ENCODE measurements around the gene RNF114.
"Not testable (repeated sequence)": the region's sequence is repeated elsewhere in the genome, so short reads cannot be mapped to it uniquely, and the experiment has no call there.

RNF114 gene, protein sequence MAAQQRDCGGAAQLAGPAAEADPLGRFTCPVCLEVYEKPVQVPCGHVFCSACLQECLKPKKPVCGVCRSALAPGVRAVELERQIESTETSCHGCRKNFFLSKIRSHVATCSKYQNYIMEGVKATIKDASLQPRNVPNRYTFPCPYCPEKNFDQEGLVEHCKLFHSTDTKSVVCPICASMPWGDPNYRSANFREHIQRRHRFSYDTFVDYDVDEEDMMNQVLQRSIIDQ

DNA sequence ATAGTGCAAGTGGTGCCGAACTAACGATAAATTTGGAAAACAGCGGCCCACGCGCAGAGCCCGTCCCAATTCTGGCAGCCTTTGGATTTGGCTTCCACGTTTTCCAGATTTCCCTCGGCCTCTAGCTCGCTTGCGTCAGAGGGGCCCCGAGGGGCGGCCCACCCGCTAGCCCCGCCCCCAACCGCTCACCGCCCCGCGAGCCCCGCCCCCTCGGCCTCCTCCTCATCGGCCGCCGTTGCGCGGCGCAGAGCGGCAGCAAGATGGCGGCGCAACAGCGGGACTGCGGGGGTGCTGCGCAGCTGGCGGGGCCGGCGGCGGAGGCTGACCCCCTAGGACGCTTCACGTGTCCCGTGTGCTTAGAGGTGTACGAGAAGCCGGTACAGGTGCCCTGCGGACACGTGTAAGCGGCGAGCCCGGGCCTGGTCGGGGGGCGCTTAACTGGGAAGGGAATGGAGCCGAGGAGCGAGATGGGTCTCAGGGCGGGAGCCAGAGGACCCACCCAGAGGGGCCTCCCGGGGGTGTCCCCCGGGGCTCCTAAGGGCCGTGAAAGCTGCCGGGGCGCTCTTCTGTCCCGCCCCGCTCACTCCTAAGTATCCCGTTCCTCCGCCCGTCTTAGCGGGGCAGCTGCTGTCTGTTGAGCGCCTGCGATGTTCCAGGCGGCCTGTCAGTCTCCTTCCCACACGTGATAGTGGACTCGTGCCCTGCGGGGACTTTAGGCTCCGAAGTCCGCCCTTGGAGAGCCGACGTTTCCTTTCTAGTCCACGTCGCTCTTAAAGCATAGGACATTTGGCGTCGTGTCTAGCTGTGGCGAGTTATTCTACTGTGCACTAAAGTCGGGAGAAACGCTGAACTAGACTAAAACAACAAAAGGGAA is at the start of gene RNF114:
Gene RNF114, plus strand, starts transcription at position 245 of the 874 bp plus-strand sequence. Its CDS starts 16 bp downstream, at position 261.
- DNase-seq, result peak; percentile 76

DNA sequence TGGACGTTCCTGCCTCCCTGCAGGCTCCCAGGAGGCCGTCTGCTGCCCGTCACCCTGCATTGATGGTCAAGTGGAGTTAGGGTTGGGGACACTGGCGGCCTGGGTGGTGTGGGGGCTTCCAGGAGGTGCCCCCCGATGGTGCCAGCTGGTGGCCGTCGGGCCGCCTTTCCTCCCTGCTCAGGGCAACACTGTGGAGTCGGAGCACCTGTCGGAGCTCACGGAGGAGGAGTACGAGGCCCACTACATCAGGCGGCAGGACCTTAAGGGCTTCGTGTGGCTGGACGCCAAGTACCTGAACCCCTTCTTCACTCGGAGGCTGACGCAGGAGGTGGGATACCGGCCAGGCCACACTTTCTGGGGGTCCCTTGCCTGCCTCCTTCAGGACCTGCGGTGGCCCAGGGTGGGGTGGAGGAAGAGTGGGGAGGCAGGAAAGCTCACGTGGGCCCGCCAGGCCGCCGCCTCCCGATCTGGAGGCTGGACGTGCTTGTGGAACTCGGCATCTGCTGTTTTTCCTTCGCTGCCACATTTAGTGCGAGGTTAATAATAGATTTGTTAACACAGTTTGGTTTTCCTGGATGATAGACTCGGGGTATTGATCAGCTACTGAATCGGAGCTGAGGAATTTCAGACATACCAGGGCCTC is 49.5 kb upstream of the RNF114 start:
- no peak for DNase-seq

DNA sequence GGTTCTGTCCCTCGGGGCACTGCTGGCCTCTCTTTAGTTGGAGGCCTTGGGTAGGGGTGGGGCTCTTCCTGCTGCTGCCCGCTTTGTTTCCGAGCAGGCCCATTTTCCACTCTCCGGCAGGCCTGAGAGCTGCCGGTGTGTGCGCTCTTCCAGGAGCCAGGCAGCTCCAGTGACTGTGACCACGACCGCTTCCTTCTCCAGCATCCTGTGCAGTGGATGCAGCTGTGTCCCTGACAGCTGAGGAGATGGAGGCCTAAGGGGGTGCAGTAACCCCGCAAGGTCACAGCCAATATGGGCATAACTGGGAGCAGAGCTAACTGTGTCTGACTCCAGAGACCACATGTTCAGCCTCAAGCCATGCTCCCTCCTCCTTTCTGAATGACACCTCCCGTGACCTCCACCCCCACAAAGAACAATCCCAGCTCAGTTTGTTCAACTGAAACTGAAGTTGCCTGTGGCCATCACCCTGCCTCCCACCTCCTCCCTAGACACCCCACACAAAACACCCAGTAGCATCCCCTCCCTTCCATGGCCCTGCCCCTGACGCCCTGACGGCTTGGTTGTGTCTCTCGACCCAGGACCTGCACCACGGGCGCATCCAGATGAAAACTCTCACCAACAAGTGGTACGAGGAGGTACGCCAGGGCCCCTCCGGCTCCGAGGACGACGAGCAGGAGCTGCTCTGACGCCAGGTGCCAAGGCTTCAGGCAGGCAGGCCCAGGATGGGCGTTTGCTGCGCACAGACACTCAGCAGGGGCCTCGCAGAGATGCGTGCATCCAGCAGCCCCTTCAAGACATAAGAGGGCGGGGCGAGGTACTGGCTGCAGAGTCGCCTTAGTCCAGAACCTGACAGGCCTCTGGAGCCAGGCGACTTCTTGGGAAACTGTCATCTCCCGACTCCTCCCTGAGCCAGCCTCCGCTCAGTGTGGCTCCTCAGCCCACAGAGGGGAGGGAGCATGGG is 48.7 kb upstream of the RNF114 start:
- no peak for DNase-seq

DNA sequence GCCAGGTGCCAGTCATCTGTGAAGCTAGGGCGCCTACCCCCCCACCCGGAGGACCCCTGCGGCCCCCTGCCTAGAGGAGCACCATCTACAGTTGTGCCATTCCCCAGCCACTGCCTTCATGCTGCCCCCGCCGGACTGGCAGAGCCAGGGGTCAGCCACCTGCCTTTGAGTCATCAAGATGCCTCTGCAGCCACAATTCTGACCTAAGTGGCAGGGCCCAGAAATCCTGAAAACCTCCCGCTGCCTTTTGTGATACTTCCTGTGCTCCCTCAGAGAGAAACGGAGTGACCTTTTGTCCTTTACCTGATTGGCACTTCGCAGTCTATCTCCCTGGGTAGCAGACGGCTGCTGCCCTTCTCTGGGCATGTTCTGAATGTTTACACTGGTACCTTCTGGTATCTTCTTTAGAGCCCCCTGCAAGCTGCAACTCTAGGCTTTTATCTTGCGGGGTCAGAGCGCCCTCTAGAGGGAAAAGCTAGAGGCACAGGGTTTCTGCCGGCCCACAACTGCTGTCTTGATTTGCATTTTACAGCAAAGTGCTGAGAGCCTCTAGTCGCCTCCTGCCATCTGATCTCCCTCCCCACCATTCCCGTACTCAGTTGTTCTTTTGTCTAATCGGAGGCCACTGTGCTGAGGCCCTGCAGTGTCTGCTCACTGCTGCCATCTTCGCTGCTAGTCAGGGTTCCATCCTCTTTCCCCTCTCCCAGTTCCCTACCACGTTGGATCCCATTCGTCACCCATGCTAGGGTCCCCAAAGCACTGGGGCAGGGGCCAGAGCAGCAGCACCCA is 47.8 kb upstream of the RNF114 start:
- DNase-seq, result peak; percentile 1

DNA sequence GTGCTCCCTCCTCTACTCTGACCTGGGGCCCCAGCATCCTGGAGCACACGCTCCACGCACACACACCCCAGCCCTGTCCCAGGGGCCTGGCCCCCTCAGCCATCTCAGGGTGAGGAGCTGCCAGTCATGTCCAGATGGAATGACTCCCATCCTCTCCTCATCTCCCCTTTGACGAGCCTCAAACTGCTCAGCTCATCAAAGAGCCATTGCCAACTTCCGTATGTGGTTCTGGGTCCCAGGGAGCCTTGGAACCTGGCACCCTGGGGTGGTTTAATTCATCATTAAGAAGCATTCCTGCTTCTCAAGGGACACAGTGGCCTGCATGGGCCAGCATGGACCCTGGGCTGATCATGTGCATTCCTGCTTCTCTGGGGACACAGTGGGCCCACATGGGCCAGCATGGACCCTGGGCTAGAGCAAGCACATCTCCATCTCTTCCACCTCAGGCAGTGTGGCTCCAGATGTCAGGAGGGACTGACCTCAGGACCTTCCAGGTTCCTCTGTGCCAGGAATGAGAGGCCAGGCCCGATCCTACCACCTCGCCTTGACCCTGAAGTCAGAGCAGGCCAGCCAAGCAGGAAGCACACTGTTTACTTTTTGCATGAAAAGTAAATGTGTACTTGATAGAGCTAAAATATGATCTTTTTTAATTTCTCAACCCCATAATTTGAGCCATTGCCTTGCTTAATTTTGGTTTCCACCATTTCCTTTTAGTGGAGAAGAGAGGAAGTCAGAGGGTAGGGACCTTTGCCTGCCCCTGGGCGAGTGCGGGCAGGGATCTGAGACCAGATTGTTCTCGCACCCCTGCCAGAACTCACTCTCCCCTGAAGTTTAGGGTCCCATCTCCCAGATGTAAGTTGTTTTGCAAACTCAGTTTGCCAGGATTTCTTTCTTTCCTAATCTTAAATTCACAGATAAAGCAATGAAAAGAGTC is 46.9 kb upstream of the RNF114 start:
- no peak for DNase-seq

DNA sequence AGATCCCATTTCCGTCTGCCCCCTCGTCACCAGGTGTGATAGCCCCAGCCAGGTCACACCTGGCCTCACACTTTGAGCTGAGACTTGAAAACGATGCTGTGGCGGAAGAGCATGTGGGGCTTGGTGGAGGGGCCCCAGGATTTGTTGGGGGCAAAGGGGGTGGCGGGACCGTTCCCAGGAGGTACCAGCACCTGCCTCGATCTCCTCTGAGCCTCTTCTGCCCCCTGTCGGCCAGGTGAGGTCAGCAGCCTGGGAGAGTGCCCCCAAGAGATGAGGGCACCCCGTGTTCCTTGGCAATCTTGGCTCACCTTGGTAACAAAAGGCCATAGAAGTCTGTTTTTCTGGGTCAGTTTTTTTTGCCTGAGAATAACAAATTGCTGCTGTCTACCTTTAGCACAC is 46.3 kb upstream of the RNF114 start:
- no peak for DNase-seq

DNA sequence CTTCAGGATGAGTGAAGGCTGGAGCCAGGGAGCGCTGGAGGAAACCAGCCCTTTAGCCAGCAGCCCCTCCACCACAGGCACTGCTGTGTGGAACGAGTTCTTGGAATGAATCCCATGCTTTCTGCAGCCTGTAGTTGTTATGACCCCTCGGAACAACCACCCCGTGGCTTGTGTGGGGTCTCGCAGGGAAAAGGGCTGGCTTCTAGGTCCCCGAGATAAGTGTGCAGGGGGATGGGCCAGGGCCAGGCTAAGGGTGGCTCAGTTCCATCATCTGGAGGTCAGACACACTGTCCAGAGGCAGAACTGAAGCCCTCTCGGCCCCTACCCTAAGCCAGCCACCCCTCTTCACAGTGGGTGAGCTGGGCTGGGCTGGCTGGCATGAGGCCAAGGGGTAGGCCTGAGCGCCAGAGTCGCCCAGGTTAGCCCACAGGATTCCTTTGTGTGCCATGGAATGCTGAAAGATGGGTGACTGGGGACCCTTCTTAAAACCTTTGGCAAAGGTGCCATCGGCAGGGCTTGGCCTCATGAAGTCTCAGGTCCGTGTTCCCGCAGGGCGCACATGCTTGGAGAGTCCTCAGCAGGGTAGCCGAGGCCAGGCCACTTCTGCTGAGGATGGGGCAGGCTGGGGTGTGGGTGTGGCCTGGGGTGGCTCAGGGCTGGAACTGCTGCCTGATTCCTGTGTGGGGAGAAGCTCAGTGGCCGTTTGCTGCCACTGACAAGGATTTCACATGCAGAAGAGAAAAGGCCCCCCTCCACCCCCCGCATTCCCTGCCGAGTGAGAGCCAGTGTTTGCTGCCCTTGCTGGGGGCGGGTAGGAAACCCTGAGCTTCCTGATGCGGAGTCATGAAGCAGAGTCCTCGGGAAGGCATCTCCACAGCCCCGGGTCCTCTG is 45.5 kb upstream of the RNF114 start:
- DNase-seq, result no peak

DNA sequence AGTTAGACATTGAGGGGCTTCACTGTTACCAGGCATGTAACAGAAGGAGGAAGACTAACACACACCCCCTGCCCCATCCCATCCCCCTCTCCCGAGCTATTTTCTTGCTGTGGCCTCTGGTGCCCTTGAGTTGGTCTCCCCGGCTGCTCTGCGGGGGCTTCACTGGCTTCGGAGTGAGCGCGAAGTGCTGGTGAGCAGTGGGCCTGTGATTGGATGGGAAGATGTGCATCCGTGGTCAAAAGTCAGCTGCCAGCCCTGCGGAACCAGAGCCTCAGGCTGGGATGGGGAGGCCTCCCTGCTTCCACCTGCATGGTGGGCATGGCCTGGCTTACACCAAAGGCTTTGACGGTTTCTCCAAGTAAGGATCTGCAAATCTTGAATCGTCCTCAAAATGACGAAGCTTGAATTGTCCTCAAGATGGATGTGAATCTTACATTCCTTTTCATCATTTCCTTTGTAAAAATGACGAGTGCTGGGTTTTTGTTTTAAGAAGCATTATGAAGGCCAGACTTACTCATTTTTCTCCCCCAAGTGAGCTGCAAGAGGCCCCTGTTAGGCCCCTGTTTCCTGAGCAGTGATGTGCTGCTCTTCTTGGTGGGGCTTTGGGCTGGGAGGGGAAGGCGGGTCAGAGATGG is 44.6 kb upstream of the RNF114 start:
- DNase-seq, result no peak

DNA sequence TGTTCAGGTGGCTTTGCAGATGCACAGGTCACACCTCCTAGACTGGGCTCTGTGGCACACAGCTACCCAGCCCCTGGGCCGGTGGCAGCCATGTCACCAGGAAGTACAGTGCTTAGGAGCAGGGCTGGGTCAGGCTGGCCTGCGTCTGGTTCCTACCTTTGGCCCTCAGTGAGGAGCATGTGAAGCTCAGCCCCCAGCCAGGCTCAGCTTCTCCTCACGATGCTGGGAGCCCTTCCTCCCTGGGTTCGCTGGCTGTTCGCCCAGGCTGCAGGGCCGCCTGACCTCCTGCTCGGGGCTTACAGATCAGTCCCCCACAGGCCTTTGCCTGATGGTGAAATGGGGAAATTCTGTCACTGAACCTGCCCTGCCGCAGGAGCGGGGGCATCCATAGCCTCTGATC is 43.9 kb upstream of the RNF114 start:
- DNase-seq, result no peak

DNA sequence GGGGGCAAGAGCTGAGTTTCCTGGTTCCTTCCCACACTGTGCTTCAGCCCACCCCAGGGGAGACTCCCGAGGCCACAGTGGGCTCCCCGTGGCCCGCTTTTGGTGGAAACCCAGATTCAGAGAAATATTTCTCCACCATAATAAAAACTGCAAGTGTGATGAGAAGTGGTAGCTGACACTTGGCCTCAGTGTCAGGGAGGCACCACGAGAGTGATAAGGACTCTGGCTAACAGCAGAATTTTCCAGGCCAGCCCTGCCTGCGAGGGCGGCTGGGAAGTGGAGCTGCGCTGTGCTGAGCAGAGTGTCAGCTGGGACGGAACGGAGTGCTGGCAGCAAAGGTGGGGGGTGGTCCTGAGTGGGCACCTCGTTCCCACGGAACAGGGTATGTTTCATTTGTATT is 43.4 kb upstream of the RNF114 start:
- DNase-seq, result no peak

DNA sequence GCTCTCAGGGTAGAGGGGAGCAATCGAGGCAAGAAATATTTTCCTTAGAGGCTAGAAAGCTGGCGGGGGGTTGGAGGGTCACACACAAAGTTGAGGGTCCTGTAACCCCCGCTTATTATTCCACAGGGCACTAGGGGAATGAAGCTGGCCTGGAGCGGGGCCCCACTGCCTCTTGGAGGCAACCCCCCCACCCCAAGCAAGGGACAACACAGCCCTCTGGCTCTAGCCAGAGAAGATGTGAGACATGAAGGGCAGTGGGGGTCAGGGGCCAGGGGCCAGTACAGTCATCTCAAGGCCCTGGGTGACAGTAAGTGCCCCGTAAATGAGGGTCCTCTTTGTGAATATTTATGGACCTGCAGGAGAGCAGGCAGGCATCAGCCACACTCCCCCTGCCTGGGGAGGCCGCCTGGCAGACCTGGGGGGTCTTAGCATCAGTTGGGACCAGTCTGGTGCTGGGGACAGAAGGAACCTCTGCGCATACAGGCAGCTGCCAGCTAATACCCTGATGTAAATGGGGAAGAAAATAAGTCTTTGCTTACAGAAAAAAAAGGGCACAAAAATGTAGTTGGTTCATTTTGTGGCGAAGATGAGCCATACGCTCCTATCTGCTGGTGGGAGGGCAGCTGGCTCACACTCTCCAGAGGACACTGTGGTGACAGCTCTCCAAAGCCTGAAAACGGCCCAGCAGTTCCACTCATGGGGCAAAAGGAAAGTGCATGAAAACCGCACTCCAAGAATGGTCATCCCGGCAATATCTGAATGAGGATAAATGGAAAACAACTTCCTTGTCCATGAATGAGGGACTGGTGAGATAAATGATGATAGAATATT is 42.7 kb upstream of the RNF114 start:
- no peak for DNase-seq

DNA sequence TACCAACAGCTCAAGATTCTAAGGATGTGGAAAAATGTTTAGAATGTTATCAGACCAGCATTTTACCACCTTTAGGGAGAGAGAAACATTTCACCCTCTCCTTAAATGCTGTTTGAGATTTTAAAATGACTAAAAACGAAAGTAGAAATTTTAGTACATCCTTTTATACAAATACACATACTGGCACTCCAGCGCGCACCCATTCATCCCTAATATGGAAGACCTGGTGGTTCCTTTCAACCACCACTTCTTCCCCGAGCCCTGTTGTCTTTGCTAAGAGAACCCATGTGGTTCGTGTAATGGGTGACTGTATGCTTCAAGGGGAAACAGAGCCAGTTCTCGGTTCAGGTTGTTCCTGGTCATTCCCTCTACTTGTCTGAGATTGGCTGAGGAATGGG is 42.1 kb upstream of the RNF114 start:
- no peak for DNase-seq

DNA sequence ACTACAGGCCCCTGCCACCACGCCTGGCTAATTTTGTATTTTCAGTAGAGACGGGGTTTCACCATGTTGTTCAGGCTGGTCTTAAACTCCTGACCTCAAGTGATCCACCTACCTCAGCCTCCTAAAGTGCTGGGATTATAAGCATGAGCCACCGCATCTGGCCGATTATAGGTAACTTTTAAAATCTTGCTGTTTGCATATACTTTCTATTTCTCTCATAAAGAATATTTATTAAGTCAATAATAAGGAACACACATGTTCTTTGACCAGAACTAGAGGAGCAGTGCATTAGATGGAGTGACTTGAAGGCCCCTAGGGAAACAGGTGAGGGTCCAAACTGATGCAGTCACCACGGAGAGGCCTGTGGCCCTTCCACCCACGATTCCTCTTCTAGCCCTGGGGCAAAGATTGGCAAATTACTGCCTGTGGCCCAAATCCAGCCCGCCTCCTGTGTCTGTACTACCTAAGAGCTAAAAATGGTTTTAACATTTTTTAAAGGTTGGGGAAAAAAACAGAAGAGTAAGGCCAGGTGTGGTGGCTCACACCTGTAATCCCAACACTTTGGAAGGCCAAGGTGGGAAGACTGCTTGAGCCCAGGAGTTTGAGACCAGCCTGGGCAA is 40.6 kb upstream of the RNF114 start:
- not testable (repeated sequence) for DNase-seq

DNA sequence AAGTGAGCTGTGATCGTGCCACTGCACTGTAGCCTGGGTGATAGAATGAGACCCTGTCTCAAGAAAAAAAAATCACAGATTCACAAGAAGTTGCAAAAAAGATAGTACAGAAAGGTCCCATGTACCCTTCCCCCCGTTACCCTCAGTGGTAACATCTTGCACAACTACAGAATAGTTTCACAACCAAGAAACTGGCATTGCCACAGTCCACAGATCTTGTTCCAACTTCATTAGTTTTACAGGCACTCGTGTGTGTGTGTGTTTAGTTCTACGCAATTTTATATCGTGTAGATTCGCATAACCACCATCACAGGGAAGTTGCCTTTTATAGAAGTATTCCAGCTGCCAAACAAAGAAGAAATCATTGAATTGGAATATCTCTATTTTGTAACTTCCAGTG is 40.0 kb upstream of the RNF114 start:
- no peak for DNase-seq

DNA sequence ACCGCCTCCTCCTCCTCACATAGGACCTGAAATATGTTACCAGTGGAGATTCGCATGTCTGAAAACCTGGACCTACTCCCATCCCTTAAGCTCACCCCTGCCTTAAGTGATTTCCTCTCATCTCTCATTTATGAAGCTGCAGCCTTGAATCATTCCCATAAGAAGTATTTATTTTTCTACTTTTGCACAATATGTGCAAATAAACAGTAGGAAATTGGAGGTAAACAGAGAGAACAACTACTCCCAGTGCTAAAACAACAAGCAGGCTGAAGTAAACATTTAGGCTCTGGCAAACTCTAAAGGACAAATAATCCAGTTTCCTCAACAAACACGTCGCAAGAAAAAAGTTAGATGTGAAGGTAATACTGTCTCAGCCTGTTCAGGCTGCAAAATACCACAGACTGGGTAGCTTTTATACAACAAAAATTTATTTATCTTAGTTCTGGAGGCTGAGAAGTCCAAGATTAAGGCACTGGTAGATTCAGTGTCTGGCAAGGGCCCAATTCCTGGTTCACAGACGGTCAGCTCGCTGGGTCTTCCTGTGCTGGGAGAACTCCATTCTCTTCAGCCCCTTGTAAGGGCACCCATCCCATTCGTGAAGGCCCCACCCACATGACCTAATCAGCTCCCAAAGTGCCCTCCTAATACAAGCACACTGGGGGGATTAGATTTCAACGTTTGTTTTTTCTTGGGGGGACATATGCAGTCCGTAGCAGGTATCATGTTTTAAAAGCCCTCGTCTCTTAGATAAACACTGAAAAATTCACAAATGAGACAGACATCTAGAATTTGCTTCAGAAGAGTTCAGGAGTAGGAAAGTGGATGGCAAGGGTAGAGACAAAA is 36.4 kb upstream of the RNF114 start:
- DNase-seq, result no peak

DNA sequence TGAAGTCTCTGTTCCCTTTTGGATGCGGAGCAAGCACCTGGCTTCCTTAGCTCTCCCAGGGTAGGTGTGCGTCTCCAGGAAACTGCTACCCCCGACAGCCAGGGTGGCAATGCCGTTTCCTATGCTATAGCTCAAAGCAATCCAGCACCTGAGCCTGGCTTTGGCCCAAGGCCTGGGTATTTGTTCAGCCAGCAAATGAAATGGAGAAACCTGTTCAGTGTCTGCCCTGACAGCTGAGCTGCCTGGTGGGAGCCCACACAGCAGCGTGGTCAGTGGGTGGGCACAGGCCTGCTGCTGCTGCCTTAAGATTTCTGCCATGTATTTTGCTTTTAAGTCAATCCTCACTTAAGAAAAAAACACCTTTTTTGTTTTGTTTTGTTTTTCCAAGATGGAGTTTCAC is 34.6 kb upstream of the RNF114 start:
- DNase-seq, result no peak

Data from NCI-H1048 (cell line).